Measurements from ENCODE around the gene RERE. TPM values are rescaled to one million over a fixed set of nuclear protein-coding genes. Genes with fewer than 3 reads are reported as not detected.
"Not testable (repeated sequence)": the region's sequence is repeated elsewhere in the genome, so short reads cannot be mapped to it uniquely, and the experiment has no call there.

RERE gene
- total RNA-seq, 1 donor from 2014 or later: 139 TPM

- intact Hi-C loops (cut with micrococcal nuclease); H3K27me3 Mint-ChIP-seq (ENCODE audit: low read depth); H3K4me1 Mint-ChIP-seq (ENCODE audit: low read depth); H3K9me3 Mint-ChIP-seq; H3K4me3 Mint-ChIP-seq (ENCODE audit: low read depth); DNase-seq (ENCODE audit: low spot score); H3K27ac Mint-ChIP-seq; H3K36me3 Mint-ChIP-seq (ENCODE audit: low read depth): not testable (repeated sequence)
Observed at GRCh38 chr1:8830732-8831131, 13.3 kb upstream of the RERE start.

GRCh38 chr1:8825985-8826481 is 8.6 kb upstream of the RERE start:
- intact Hi-C loops (cut with micrococcal nuclease): no loop called here
- no peak overlapping the region for H3K4me3 Mint-ChIP-seq (ENCODE audit: low read depth)
- no peaks in the 10 kb centered on the region for H3K36me3 Mint-ChIP-seq (ENCODE audit: low read depth)
- no peak for DNase-seq (ENCODE audit: low spot score)
- peaks cover 15% of the 10 kb centered on the region for H3K27me3 Mint-ChIP-seq (ENCODE audit: low read depth)
- H3K27ac Mint-ChIP-seq: no peak overlapping the region
- peaks cover 10% of the 10 kb centered on the region for H3K4me1 Mint-ChIP-seq (ENCODE audit: low read depth)
- H3K9me3 Mint-ChIP-seq: no peaks in the 10 kb centered on the region

GRCh38 chr1:8823295-8823664 is 5.8 kb upstream of the RERE start:
- Mint-ChIP-seq H3K9me3 (no peaks in the 10 kb centered on the region), H3K27me3 (ENCODE audit: low read depth) (peaks cover 19% of the 10 kb centered on the region), H3K36me3 (ENCODE audit: low read depth) (no peaks in the 10 kb centered on the region), H3K4me1 (ENCODE audit: low read depth) (peaks cover 3% of the 10 kb centered on the region), H3K4me3 (ENCODE audit: low read depth) (no peak overlapping the region), H3K27ac (no peak overlapping the region)
- DNase-seq (ENCODE audit: low spot score): no peak
- intact Hi-C loops (cut with micrococcal nuclease): no loop called here

- H3K36me3 Mint-ChIP-seq (ENCODE audit: low read depth): no peaks in the 10 kb centered on the region
- H3K27ac Mint-ChIP-seq: no peak overlapping the region
- intact Hi-C loops (cut with micrococcal nuclease): no loop called here
- peaks cover 19% of the 10 kb centered on the region for H3K27me3 Mint-ChIP-seq (ENCODE audit: low read depth)
- no peak for DNase-seq (ENCODE audit: low spot score)
- H3K9me3 Mint-ChIP-seq: no peaks in the 10 kb centered on the region
- H3K4me3 Mint-ChIP-seq (ENCODE audit: low read depth): no peak overlapping the region
- peaks cover 6% of the 10 kb centered on the region for H3K4me1 Mint-ChIP-seq (ENCODE audit: low read depth)
Observed at GRCh38 chr1:8822373-8823294, 5.2 kb upstream of the RERE start.

GRCh38 chr1:8821084-8821483 is 3.6 kb upstream of the RERE start:
- Mint-ChIP-seq H3K4me3 (ENCODE audit: low read depth) (no peak overlapping the region), H3K27ac (no peak overlapping the region), H3K27me3 (ENCODE audit: low read depth) (peaks cover 19% of the 10 kb centered on the region), H3K36me3 (ENCODE audit: low read depth) (no peaks in the 10 kb centered on the region), H3K9me3 (no peaks in the 10 kb centered on the region), H3K4me1 (ENCODE audit: low read depth) (peaks cover 12% of the 10 kb centered on the region)
- no peak for DNase-seq (ENCODE audit: low spot score)
- intact Hi-C loops (cut with micrococcal nuclease): no loop called here

- not testable (repeated sequence) for H3K9me3 Mint-ChIP-seq; H3K27ac Mint-ChIP-seq; DNase-seq (ENCODE audit: low spot score); H3K36me3 Mint-ChIP-seq (ENCODE audit: low read depth)
- H3K27me3 Mint-ChIP-seq (ENCODE audit: low read depth): peaks cover 17% of the 10 kb centered on the region
- peak overlapping the region; percentile 86 for H3K4me3 Mint-ChIP-seq (ENCODE audit: low read depth)
- intact Hi-C loops (cut with micrococcal nuclease): loop anchor here (5.0 to 10.0 kb wide), 2 partner anchors 56 to 66 kb away; partner anchors contain the start of gene ENO1
- H3K4me1 Mint-ChIP-seq (ENCODE audit: low read depth): peaks cover 35% of the 10 kb centered on the region
Observed at GRCh38 chr1:8818789-8819188, 1.3 kb upstream of the RERE start.

- Mint-ChIP-seq H3K4me1 (ENCODE audit: low read depth) (peaks cover 35% of the 10 kb centered on the region), H3K4me3 (ENCODE audit: low read depth) (peak overlapping the region; percentile 86), H3K27me3 (ENCODE audit: low read depth) (peaks cover 15% of the 10 kb centered on the region), H3K36me3 (ENCODE audit: low read depth) (no peaks in the 10 kb centered on the region), H3K27ac (peak overlapping the region; percentile 84), H3K9me3 (no peaks in the 10 kb centered on the region)
- intact Hi-C loops (cut with micrococcal nuclease): loop anchor here (5.0 to 10.0 kb wide), 2 partner anchors 56 to 66 kb away; partner anchors contain the start of gene ENO1
- DNase-seq (ENCODE audit: low spot score): no peak
Observed at GRCh38 chr1:8818325-8818775, 910 bp upstream of the RERE start.

GRCh38 chr1:8816831-8817411 is 519 bp downstream of the RERE start:
- Mint-ChIP-seq H3K4me3 (ENCODE audit: low read depth) (peak overlapping the region; percentile 84), H3K27me3 (ENCODE audit: low read depth) (peaks cover 9% of the 10 kb centered on the region), H3K27ac (peak overlapping the region; percentile 82), H3K9me3 (no peaks in the 10 kb centered on the region), H3K4me1 (ENCODE audit: low read depth) (peaks cover 42% of the 10 kb centered on the region), H3K36me3 (ENCODE audit: low read depth) (no peaks in the 10 kb centered on the region)
- DNase-seq (ENCODE audit: low spot score): peak; percentile 17
- intact Hi-C loops (cut with micrococcal nuclease): loop anchor here (2.0 to 10.0 kb wide), 3 partner anchors 58 to 114 kb away; partner anchors contain the start of gene ENO1

- peak overlapping the region; percentile 84 for H3K4me3 Mint-ChIP-seq (ENCODE audit: low read depth)
- H3K27me3 Mint-ChIP-seq (ENCODE audit: low read depth): peaks cover 7% of the 10 kb centered on the region
- H3K36me3 Mint-ChIP-seq (ENCODE audit: low read depth): no peaks in the 10 kb centered on the region
- intact Hi-C loops (cut with micrococcal nuclease): loop anchor here (2.0 to 10.0 kb wide), 3 partner anchors 59 to 113 kb away; partner anchors contain the start of gene ENO1
- H3K9me3 Mint-ChIP-seq: no peaks in the 10 kb centered on the region
- H3K27ac Mint-ChIP-seq: peak overlapping the region; percentile 82
- peaks cover 42% of the 10 kb centered on the region for H3K4me1 Mint-ChIP-seq (ENCODE audit: low read depth)
- DNase-seq (ENCODE audit: low spot score): no peak
Observed at GRCh38 chr1:8816264-8816663, 1.2 kb downstream of the RERE start.

- peaks cover 5% of the 10 kb centered on the region for H3K27me3 Mint-ChIP-seq (ENCODE audit: low read depth)
- H3K9me3 Mint-ChIP-seq: no peaks in the 10 kb centered on the region
- intact Hi-C loops (cut with micrococcal nuclease): loop anchor here (2.0 to 10.0 kb wide), 4 partner anchors 59 to 255 kb away; partner anchors contain the start of gene ENO1
- peaks cover 42% of the 10 kb centered on the region for H3K4me1 Mint-ChIP-seq (ENCODE audit: low read depth)
- H3K4me3 Mint-ChIP-seq (ENCODE audit: low read depth): peak overlapping the region; percentile 84
- H3K36me3 Mint-ChIP-seq (ENCODE audit: low read depth): no peaks in the 10 kb centered on the region
- H3K27ac Mint-ChIP-seq: peak overlapping the region; percentile 82
- no peak for DNase-seq (ENCODE audit: low spot score)
Observed at GRCh38 chr1:8815582-8816151, 1.8 kb downstream of the RERE start.

GRCh38 chr1:8814865-8815264 is 2.6 kb downstream of the RERE start:
- Mint-ChIP-seq H3K36me3 (ENCODE audit: low read depth) (no peaks in the 10 kb centered on the region), H3K9me3 (no peaks in the 10 kb centered on the region), H3K27me3 (ENCODE audit: low read depth) (peaks cover 3% of the 10 kb centered on the region), H3K4me3 (ENCODE audit: low read depth) (peak overlapping the region; percentile 84), H3K27ac (no peak overlapping the region), H3K4me1 (ENCODE audit: low read depth) (peaks cover 42% of the 10 kb centered on the region)
- DNase-seq (ENCODE audit: low spot score): no peak
- intact Hi-C loops (cut with micrococcal nuclease): loop anchor here (2.0 to 10.0 kb wide), 3 partner anchors 60 to 254 kb away; partner anchors contain the start of gene ENO1

GRCh38 chr1:8813991-8814390 is 3.4 kb downstream of the RERE start:
- no peak for DNase-seq (ENCODE audit: low spot score)
- Mint-ChIP-seq H3K4me3 (ENCODE audit: low read depth) (peak overlapping the region; percentile 35), H3K9me3 (no peaks in the 10 kb centered on the region), H3K36me3 (ENCODE audit: low read depth) (no peaks in the 10 kb centered on the region), H3K4me1 (ENCODE audit: low read depth) (peaks cover 42% of the 10 kb centered on the region), H3K27ac (peak overlapping the region; percentile 68), H3K27me3 (ENCODE audit: low read depth) (peaks cover 2% of the 10 kb centered on the region)
- intact Hi-C loops (cut with micrococcal nuclease): loop anchor here (2.0 to 10.0 kb wide), 2 partner anchors 61 to 253 kb away; partner anchors contain the start of gene ENO1

Measured in activated T-helper 2 cell treated with anti-CD3 and anti-CD28 coated beads, Interferon-gamma antibody, Interleukin-2, Interleukin-4, amounts not matched to agents 10 μg/mL and 5 μg/mL and 100 μg/mL, durations not matched to agents 14 hours and 24 hours and 36 hours (primary cell).